Measurements from ENCODE around the gene WIPI1.

DNA sequence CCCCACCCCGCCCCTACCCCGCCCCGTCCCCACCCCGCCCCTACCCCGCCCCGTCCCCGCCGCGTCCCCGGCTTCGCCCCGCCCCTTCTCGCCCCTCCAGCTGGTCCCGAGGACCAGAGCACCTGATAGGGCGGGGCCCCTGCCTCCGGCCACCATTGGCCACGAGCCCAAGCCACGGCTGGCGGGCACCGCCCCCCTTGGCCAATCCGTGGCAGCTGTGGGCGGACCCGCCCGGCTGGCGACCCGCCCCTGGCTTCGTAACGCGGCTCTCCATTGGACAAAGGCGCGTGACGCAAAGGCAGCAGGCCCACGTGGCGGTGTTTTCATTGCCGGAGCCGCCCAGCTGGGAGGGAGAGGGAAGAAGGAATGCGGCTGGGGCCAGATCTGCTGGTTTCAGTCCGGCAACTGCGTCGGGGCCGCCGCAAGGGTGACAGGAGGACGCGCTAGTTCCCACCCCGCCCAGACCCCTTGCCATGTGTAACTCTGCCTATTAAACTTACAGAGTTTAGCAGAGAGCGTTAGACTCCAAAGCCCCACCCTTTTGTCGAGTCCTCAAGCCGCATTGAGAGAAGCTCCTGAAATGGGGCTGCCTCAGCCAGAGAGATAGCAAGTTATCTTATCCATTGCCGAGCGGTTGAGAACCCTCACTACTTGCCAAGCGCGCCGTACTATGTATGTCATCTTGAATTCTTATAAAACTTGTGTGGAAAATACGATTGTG, 403 bp upstream of the WIPI1 start:
- TF ChIP-seq, protein P1, sequence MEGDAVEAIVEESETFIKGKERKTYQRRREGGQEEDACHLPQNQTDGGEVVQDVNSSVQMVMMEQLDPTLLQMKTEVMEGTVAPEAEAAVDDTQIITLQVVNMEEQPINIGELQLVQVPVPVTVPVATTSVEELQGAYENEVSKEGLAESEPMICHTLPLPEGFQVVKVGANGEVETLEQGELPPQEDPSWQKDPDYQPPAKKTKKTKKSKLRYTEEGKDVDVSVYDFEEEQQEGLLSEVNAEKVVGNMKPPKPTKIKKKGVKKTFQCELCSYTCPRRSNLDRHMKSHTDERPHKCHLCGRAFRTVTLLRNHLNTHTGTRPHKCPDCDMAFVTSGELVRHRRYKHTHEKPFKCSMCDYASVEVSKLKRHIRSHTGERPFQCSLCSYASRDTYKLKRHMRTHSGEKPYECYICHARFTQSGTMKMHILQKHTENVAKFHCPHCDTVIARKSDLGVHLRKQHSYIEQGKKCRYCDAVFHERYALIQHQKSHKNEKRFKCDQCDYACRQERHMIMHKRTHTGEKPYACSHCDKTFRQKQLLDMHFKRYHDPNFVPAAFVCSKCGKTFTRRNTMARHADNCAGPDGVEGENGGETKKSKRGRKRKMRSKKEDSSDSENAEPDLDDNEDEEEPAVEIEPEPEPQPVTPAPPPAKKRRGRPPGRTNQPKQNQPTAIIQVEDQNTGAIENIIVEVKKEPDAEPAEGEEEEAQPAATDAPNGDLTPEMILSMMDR (IDR thresholded peaks at IDR 0.05; ENCODE audit: low read depth, low read length, poor library complexity, severe bottlenecking) = no peak
- no peak for TF ChIP-seq EZH2phosphoT487 (IDR thresholded peaks at IDR 0.05; ENCODE audit: borderline replicate concordance, low read length)

All from DOHH2 (cell line).